HG02884 (cell line): ENCODE measurements around the gene PCBP3.

Source experiments
- ATAC-seq: cut with Tn5 transposase; IDR thresholded peaks from one replicate; pipeline ENCODE4 v1.9.1; 2021; ENCODE audit warnings: mild to moderate bottlenecking, moderate library complexity; ENCODE audit not compliant: unreplicated experiment

The PCBP3 gene

GRCh38 chr21:45855248-45855811, 211.8 kb downstream of the PCBP3 start:
- ATAC-seq = no peak

DNA sequence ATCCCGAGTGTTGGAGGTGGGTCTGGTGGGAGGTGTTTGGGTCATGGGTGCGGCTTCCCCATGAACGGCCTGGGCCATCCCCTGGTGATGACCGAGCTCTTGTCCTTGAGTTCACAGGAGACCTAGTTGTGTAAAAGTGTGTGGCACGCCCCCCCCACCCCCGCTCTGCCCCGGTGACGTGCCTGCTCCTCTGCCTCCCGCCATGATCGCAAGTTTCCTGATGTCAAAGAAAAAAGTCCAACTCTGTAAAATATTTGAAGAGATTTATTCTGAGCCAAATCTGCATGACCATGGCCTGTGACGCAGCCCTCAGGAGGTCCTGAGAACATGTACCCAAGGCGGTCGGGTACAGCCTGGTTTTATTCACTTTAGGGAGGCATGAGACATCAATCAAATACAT, 212.9 kb downstream of the PCBP3 start:
- no peak for ATAC-seq

- ATAC-seq = no peak
Measured at GRCh38 chr21:45856906-45857305, 213.4 kb downstream of the PCBP3 start.

GRCh38 chr21:45857761-45858160, 214.2 kb downstream of the PCBP3 start:
- no peak for ATAC-seq

DNA sequence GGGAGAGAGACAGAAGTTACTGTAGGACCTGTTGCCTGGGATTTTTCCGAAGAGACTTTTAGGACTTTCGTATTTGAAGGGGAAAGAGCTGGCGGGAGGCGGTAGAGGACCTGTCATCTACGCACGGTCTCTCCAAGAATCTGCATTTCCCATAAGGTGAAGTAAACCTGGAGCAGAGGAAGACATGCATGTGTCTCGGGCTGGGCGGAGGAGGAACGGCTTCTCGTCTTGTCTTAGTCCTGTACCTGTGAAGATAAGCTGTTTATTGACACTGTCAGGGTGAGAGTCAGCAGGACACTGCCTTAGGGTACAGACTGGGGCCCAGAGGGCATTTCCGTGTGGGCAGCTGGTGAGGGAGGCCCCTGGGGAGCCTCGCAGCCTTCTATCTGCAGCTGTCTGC, 214.7 kb downstream of the PCBP3 start:
- no peak for ATAC-seq

- ATAC-seq = no peak
Measured at GRCh38 chr21:45859041-45859761, 215.7 kb downstream of the PCBP3 start.

GRCh38 chr21:45859762-45860357, 216.3 kb downstream of the PCBP3 start:
- ATAC-seq = no peak

DNA sequence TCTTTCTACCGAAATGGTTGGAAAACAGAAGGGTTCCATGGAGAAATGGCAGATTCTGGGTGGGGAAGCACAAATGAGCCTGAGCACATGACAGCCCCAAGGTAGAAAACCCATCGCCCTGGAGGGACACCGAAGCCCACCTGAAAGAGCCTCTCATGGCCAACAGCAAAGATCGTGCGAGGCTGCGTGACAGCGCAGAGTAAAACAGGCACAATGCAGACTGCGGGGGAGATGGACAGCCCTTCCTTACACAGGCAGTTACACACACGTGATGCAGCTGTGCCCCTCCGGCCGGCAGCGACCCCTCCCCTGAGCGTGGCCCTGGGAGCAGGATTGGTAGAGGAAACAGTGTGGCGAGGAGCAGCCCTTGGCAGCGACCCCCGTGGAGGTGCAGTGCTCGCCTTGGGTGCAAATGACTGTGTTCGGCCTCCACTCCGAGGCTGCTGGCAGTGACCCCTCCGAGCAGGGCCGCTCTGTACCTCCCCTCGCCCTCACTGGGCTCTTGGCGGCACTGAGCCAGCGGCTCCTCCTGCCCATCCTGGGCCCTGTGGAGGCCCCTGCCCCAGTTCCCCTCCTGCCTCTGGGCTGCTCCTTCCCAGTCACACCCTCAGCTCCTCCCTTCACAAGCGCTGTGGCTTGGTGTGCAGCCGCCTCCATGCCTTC, 217.1 kb downstream of the PCBP3 start:
- ATAC-seq = no peak

DNA sequence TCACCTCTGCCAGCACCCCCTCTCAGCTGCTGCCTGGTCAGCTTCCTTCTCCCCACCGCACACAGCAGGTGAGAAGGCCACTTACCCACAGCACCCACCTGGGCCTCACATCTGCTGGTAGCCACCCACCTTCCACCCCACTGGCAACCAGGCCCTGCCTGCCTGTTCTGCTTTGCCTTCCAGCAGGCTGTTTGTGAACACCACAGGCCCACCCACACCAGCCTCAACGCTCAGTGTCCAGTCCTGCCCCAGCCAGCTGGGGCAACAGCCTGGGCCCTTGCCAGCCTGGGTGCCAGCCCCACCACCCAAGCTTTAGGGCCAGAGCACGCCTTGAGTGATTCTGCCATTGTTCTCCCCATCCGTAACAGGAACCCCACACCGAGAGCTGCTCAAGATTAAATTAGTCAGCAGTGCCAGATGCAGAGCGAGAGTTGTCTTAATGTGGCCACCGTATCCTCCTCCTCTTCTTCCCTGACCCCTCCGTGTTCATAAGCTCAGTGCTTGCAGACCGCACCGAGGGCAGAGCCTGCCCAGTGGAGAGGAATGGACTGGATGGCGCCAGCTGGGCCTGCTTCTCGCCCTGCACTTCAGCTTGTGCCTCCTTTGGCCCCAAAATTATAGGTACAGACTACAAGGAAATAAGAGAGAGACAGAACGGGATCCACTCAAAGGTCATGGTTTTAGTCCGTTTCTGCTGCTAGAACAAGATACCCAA, 217.8 kb downstream of the PCBP3 start:
- no peak for ATAC-seq

GRCh38 chr21:45862543-45863207, 219.2 kb downstream of the PCBP3 start:
- ATAC-seq = no peak

GRCh38 chr21:45863267-45863666, 219.7 kb downstream of the PCBP3 start:
- ATAC-seq = no peak

GRCh38 chr21:45863751-45864150, 220.2 kb downstream of the PCBP3 start:
- no peak for ATAC-seq

DNA sequence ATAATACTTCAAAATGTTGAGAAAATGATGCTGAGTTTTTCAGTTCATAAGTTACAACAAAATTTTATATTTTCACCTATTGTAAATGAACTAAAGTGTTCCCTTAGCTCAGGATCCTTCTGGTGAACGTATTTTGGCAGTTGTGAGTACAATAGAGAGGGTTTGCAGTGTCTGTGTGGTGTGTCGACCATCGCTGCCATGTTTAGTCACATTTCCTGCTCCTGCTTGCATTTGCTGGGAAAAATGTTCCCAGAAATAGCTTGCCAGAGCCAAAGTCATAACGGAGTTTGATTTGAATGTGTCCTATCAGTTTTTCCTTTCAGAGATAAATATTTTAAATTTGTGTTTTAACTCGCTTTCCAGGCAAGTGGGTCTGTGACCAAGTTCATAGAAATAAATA, 220.9 kb downstream of the PCBP3 start:
- ATAC-seq = no peak

DNA sequence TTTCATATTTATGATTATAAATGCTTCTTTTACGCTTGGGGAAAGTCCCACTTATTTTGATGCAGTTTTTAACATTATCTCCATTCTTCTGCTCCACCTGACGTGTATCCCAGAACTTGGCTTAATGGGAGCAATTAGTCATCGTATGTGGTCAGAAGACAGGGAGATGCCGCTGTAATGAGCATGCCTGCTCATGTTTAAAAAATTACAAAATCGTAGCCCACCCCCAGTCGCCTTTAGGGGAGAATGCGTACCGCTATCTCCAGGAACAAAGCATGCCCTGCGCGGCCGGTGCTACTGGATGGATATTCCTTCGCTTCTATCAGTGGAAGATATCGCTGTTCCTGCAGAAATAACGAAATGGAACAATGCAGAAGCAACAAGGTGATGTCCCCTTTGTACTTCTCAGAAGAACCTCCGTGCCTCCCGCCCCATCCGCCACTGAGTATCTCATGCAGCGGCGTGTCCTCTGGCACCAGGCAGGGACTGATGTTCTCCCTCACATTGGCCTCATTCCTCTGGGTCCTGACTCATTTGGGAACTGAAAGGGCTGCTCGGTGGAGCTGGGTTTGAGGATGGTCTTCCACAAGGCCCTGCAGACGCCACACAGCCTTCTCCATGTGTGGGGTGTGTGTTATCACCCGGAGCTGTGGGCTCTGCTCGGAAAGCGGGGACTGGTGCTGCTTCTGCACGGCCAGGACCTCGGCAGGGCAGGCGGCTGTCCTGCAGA, 221.7 kb downstream of the PCBP3 start:
- no peak for ATAC-seq

GRCh38 chr21:45866551-45866950, 223.0 kb downstream of the PCBP3 start:
- no peak for ATAC-seq

DNA sequence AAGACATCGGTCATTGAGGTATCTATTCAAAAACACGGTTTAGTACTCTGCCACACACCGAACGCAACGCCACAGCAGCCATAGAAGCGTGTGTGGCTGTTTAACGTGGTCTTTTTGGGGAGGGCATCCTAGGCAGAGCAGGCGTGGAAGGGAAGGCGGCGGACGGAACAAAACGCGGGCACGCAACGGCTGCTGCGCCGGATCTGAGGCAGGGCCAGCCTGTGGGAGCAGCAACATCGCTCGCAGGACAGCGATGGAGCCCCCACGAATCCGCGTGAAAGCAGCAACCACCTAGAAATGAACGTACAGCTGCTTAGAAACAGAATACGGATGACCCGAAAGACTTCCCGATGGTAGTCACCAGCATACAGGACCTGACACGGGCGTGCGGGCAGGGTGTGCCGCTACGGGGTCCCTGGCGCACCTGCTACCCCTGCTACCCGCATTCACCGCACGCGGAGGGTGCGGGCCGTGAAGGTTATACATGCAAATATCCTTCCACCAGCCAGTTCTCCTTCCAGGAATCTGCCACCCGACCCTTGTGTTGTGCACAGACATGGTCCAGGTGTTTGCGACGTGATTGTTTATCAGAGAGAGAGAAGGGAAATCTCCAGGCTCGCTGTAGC, 223.6 kb downstream of the PCBP3 start:
- no peak for ATAC-seq

- no peak for ATAC-seq
Measured at GRCh38 chr21:45867671-45868081, 224.2 kb downstream of the PCBP3 start.

GRCh38 chr21:45868086-45868485, 224.6 kb downstream of the PCBP3 start:
- ATAC-seq = no peak

DNA sequence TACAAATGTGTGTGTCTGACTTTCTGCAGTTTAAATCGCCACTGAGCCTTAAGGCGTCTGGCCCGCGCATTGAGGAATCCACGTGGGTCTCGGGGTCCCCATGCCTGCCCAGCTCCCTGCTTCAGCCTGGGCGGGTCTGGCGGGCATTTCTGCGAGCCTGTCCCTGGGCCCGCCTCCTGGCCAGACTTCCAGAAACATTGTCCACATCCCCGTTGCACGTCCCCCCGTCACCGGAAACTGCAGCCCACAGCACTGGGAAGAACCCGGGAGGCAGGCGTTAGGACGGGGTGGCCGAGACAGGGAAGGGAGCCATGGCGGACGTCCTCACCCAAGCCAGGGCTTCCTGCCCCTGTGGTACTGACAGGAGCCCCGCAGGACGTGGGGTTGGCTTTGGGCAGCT, 225.0 kb downstream of the PCBP3 start:
- no peak for ATAC-seq
